ENCODE measurements around the gene PSMA6.

Gene PSMA6

GRCh38 chr14:35292051-35292769 is at the start of gene PSMA6:
Gene PSMA6 (plus strand): TSS chr14:35292382. CDS start chr14:35292477, 95 bp downstream.
- POLR2A ChIA-PET = interaction anchor here (0.6 to 3.5 kb wide), 42 partner anchors 8 to 436 kb away, joined by 3 to 45 read pairs (median 5); partner anchors contain the start of genes BAZ1A, FAM177A1, NFKBIA and PPP2R3C

GRCh38 chr14:35242599-35243311 is 49.4 kb upstream of the PSMA6 start:
- POLR2A ChIA-PET = no interaction called here
- TF ChIP-seq BHLHE40 (IDR thresholded peaks at IDR 0.05; ENCODE audit: borderline replicate concordance) (no peak), NFRKB (IDR thresholded peaks at IDR 0.05) (no peak), PKNOX1 (IDR thresholded peaks at IDR 0.05) (no peak), ELF4 (IDR thresholded peaks at IDR 0.05) (no peak), L3MBTL2 (conservative IDR thresholded peaks at IDR 0.05) (no peak), FOXK2 (IDR thresholded peaks at IDR 0.05) (no peak), HDGF (IDR thresholded peaks at IDR 0.05; ENCODE audit: borderline replicate concordance) (no peak), ARNT (IDR thresholded peaks at IDR 0.05) (no peak), FOXM1 (IDR thresholded peaks at IDR 0.05; ENCODE audit: borderline replicate concordance) (no peak), SUZ12 (IDR thresholded peaks at IDR 0.05) (no peak), FOXA1 (IDR thresholded peaks at IDR 0.05) (no peak), ZNF384 (IDR thresholded peaks at IDR 0.05) (no peak), TARDBP (IDR thresholded peaks at IDR 0.05) (no peak), CTBP1 (IDR thresholded peaks at IDR 0.05; ENCODE audit: borderline replicate concordance) (no peak), SP1 (IDR thresholded peaks at IDR 0.05) (no peak), LEF1 (IDR thresholded peaks at IDR 0.05; ENCODE audit: borderline replicate concordance) (no peak)
- DNase-seq (ENCODE audit: extremely low spot score) = no peak
- CTCF ChIA-PET = interaction anchor here (1.2 kb wide), 1 partner anchor 13 kb away, joined by 7 read pairs; no protein-coding TSS in a partner anchor

More at GRCh38 chr14:35292051-35292769, at the start of gene PSMA6:
- peak; percentile 97 for DNase-seq (ENCODE audit: extremely low spot score)
- CTCF ChIA-PET = no interaction called here
- TF ChIP-seq FOXM1 (IDR thresholded peaks at IDR 0.05; ENCODE audit: borderline replicate concordance) (no peak), ELF4 (IDR thresholded peaks at IDR 0.05) (peak; percentile 60), NFRKB (IDR thresholded peaks at IDR 0.05) (no peak), BHLHE40 (IDR thresholded peaks at IDR 0.05; ENCODE audit: borderline replicate concordance) (no peak), PKNOX1 (IDR thresholded peaks at IDR 0.05) (0 out of 2 replicates have a peak, but pooled peaks have one; percentile 36), LEF1 (IDR thresholded peaks at IDR 0.05; ENCODE audit: borderline replicate concordance) (no peak), CTBP1 (IDR thresholded peaks at IDR 0.05; ENCODE audit: borderline replicate concordance) (no peak)

DNA sequence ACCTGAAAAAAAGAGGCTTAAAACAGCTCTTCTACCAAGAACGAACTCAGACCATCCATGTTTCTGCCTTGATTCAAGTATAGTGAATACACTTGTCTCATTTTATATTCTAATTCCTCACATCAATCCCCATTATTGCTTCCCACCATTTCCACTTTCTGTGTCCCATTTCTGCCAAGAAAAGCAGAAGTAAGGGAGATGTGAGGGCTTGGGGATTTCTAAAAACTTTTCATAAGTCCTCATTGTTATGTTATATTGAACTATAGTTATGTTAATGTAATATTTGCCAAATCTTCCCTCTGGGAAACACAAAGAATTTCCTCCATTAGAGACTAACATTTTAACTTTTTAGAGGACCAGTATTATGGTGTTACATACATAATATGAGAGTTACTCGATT is 48.2 kb upstream of the PSMA6 start:
- CTCF ChIA-PET = no interaction called here
- POLR2A ChIA-PET = no interaction called here
- no peak for DNase-seq (ENCODE audit: extremely low spot score)
- TF ChIP-seq ZNF384 (IDR thresholded peaks at IDR 0.05) (no peak), NFRKB (IDR thresholded peaks at IDR 0.05) (no peak), FOXK2 (IDR thresholded peaks at IDR 0.05) (no peak), HDGF (IDR thresholded peaks at IDR 0.05; ENCODE audit: borderline replicate concordance) (no peak), CTBP1 (IDR thresholded peaks at IDR 0.05; ENCODE audit: borderline replicate concordance) (no peak), PKNOX1 (IDR thresholded peaks at IDR 0.05) (no peak), LEF1 (IDR thresholded peaks at IDR 0.05; ENCODE audit: borderline replicate concordance) (no peak), TARDBP (IDR thresholded peaks at IDR 0.05) (no peak), FOXM1 (IDR thresholded peaks at IDR 0.05; ENCODE audit: borderline replicate concordance) (no peak), SUZ12 (IDR thresholded peaks at IDR 0.05) (no peak)

DNA sequence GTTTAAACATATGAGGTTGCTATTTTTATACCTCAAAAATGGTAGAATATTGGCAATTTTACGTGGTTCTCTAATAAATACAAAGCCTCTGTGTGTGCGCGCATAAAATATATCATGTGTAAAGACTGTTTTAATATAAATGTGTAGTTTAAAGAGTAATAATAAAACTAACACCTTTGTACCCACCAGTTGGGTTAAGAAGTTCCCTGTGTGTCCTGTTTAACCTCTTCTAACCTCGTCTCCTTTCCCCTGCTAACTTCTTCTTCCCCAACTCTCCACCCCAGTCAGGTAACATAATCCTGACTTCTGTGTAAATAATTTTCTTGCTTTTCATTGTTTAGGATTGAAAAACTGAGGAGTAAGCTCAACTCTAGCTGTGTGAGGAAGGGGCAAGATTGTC is 47.6 kb upstream of the PSMA6 start:
- no peak for DNase-seq (ENCODE audit: extremely low spot score)
- no peak for TF ChIP-seq ARNT (IDR thresholded peaks at IDR 0.05)
- no peak for TF ChIP-seq TARDBP (IDR thresholded peaks at IDR 0.05)
- no peak for TF ChIP-seq SP1 (IDR thresholded peaks at IDR 0.05)
- TF ChIP-seq LEF1 (IDR thresholded peaks at IDR 0.05; ENCODE audit: borderline replicate concordance) = no peak
- TF ChIP-seq NFRKB (IDR thresholded peaks at IDR 0.05) = no peak
- no peak for TF ChIP-seq BHLHE40 (IDR thresholded peaks at IDR 0.05; ENCODE audit: borderline replicate concordance)
- no peak for TF ChIP-seq FOXA1 (IDR thresholded peaks at IDR 0.05)
- ChIA-PET POLR2A (interaction anchor here (0.7 kb wide), 1 partner anchor 48 kb away, joined by 3 read pairs; the partner anchor contains the start of gene PSMA6), CTCF (interaction anchor here (1.5 kb wide), 1 partner anchor 15 kb away, joined by 5 read pairs; no protein-coding TSS in a partner anchor)

DNA sequence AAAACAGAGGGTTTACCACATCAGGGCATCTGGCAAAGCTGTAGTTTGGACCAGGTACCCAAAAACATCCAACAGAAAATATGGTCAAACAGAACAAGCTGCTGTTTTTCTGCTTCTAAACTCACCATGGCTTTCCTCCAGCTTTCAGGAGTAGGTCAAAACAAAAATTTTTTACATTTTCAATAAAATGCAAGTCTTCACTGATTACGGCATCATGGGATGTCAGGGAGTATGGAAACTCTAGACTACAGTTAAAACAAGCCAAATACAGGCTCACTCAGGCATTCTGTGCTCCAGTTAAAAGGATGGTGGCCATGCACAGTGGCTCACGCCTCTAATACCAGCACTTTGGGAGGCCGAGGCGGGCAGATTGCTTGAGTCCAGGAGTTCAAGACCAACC is 47.1 kb upstream of the PSMA6 start:
- CTCF ChIA-PET = interaction anchor here (1.5 kb wide), 1 partner anchor 15 kb away, joined by 5 read pairs; no protein-coding TSS in a partner anchor
- DNase-seq (ENCODE audit: extremely low spot score) = no peak
- no peak for TF ChIP-seq PKNOX1 (IDR thresholded peaks at IDR 0.05)
- no peak for TF ChIP-seq ELF4 (IDR thresholded peaks at IDR 0.05)
- TF ChIP-seq FOXA1 (IDR thresholded peaks at IDR 0.05) = no peak
- TF ChIP-seq FOXM1 (IDR thresholded peaks at IDR 0.05; ENCODE audit: borderline replicate concordance) = no peak
- TF ChIP-seq L3MBTL2 (conservative IDR thresholded peaks at IDR 0.05) = no peak
- no peak for TF ChIP-seq NFRKB (IDR thresholded peaks at IDR 0.05)
- TF ChIP-seq ARNT (IDR thresholded peaks at IDR 0.05) = no peak
- TF ChIP-seq FOXK2 (IDR thresholded peaks at IDR 0.05) = no peak
- TF ChIP-seq ZNF384 (IDR thresholded peaks at IDR 0.05) = no peak
- no peak for TF ChIP-seq HDGF (IDR thresholded peaks at IDR 0.05; ENCODE audit: borderline replicate concordance)
- no peak for TF ChIP-seq SP1 (IDR thresholded peaks at IDR 0.05)
- no peak for TF ChIP-seq TARDBP (IDR thresholded peaks at IDR 0.05)
- no peak for TF ChIP-seq LEF1 (IDR thresholded peaks at IDR 0.05; ENCODE audit: borderline replicate concordance)
- TF ChIP-seq SUZ12 (IDR thresholded peaks at IDR 0.05) = no peak
- TF ChIP-seq CTBP1 (IDR thresholded peaks at IDR 0.05; ENCODE audit: borderline replicate concordance) = no peak
- no peak for TF ChIP-seq BHLHE40 (IDR thresholded peaks at IDR 0.05; ENCODE audit: borderline replicate concordance)
- POLR2A ChIA-PET = interaction anchor here (0.7 kb wide), 1 partner anchor 47 kb away, joined by 3 read pairs; the partner anchor contains the start of gene PSMA6
